Prostate gland (tissue), 2 donors: Measurements from ENCODE around the gene MSL1. TPM values are rescaled to one million over a fixed set of nuclear protein-coding genes. Genes with fewer than 3 reads are reported as not detected.

Experiments
- DNase-seq: peaks from one replicate; pipeline ENCODE4 v3.0.0-alpha.2; 2019; ENCODE audit warnings: low spot score
- H3K27ac ChIP-seq, 2 donors: fragments of 200-600 bp; sonication (generic); 2 replicates each; pipeline ENCODE4 v1.5.1; 2017 to 2019
- H3K27me3 ChIP-seq: fragments of 200-600 bp; sonication (generic); replicated peaks from 2 replicates; pipeline ENCODE4 v1.5.1; 2019; ENCODE audit not compliant: insufficient read depth
- H3K36me3 ChIP-seq, 2 donors: fragments of 200-600 bp; sonication (generic); 1 replicate in 1 of 2; 2 replicates in 1 of 2; pipeline versions ENCODE4 v1.5.1 to v1.8.1; 2017 to 2019
- H3K4me1 ChIP-seq: fragments of 200-600 bp; sonication (generic); replicated peaks from 2 replicates; pipeline ENCODE4 v1.5.1; 2019
- H3K4me3 ChIP-seq, 2 donors: fragments of 200-600 bp; sonication (generic); 2 replicates each; pipeline ENCODE4 v1.5.1; 2017 to 2019
- H3K9me3 ChIP-seq: fragments of 200-600 bp; sonication (generic); 2 replicates; pipeline ENCODE4 v1.5.1; 2017
- CTCF ChIP-seq, 4 experiments: fragments of 200-600 bp in 2 of 4; fragments of 450-650 bp in 2 of 4; sonication (generic) in 2 of 4; IDR thresholded peaks; 1 replicate in 3 of 4; 2 replicates in 1 of 4; pipeline ENCODE4 v1.5.1; 2016 to 2019; ENCODE audit warnings: antibody characterized with exemption in 4 of 4, mild to moderate bottlenecking in 2 of 4, moderate library complexity in 2 of 4
- POLR2A ChIP-seq: fragments of 450-650 bp; IDR thresholded peaks from one replicate; pipeline ENCODE4 v1.6.1; 2016; ENCODE audit warnings: antibody characterized with exemption, mild to moderate bottlenecking
- POLR2AphosphoS5 ChIP-seq: sonication (generic); formaldehyde crosslinking; IDR thresholded peaks from one replicate; pipeline ENCODE4 v1.6.1; 2017; ENCODE audit warnings: antibody characterized with exemption
- WGBS: methylation state at CpG from one replicate; pipeline ENCODE4 v1.1.5; 2018; 5-methylcytosine and 5-hydroxymethylcytosine counted together
- intact Hi-C: fragments of 100-400 bp; cut with DNase I; formaldehyde crosslinking; loops from one replicate; pipeline ENCODE4 v1.14.2; 2022
- total RNA-seq, 2 donors: library from RNA; depleted of rRNA; stranded (reverse); fragments of >200 nt; gene quantifications; one replicate each; pipeline ENCODE4 v1.1.0, GENCODE V29; 2016

Gene MSL1
- total RNA-seq, 2 donors from 2014 or later, result 77.0 to 112 TPM

- TF ChIP-seq POLR2A (no peak), CTCF (IDR thresholded peaks at IDR 0.05) (no peak), POLR2AphosphoS5 (no peak)
- 91% methylated on average over 2 of the region's 2 CpGs for WGBS
- peaks cover 0 to 18% of the 10 kb centered on the region in 2 donors for H3K36me3 ChIP-seq
- H3K9me3 ChIP-seq, result no peaks in the 10 kb centered on the region
- no peak overlapping the region for H3K27ac ChIP-seq
- DNase-seq, result no peak
- H3K4me1 ChIP-seq, result no peaks in the 10 kb centered on the region
- intact Hi-C loops, result no loop called here
- no peak overlapping the region for H3K4me3 ChIP-seq
- H3K27me3 ChIP-seq, result no peaks in the 10 kb centered on the region
Observed at GRCh38 chr17:40170325-40170724, 48.6 kb downstream of the MSL1 start.

DNA sequence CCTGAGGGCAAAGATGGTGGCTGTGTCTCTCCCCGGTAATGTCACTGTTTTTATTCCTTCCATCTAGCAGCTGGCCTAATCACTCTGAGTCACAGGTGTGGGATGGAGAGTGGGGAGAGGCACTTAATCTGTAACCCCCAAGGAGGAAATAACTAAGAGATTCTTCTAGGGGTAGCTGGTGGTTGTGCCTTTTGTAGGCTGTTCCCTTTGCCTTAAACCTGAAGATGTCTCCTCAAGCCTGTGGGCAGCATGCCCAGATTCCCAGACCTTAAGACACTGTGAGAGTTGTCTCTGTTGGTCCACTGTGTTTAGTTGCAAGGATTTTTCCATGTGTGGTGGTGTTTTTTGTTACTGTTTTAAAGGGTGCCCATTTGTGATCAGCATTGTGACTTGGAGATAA lies 50.0 kb downstream of the MSL1 start:
- intact Hi-C loops, result no loop called here

GRCh38 chr17:40173091-40173777 lies 51.5 kb downstream of the MSL1 start:
- no peak for DNase-seq
- 92% methylated on average over 4 of the region's 4 CpGs for WGBS
- no peaks in the 10 kb centered on the region for H3K27me3 ChIP-seq
- TF ChIP-seq POLR2A (no peak), CTCF (IDR thresholded peaks at IDR 0.05) (no peak), POLR2AphosphoS5 (no peak)
- no peak overlapping the region for H3K4me3 ChIP-seq
- no peak overlapping the region for H3K27ac ChIP-seq
- peaks cover 7% of the 10 kb centered on the region for H3K4me1 ChIP-seq
- H3K36me3 ChIP-seq, result peaks cover 0 to 9% of the 10 kb centered on the region in 2 donors
- no peaks in the 10 kb centered on the region for H3K9me3 ChIP-seq
- intact Hi-C loops, result no loop called here

More for the DNA sequence above, 50.0 kb downstream of the MSL1 start:
- no peak for DNase-seq
- Histone ChIP-seq H3K4me3 (no peak overlapping the region), H3K27me3 (no peaks in the 10 kb centered on the region), H3K36me3 (peaks cover 0 to 18% of the 10 kb centered on the region in 2 donors), H3K4me1 (peaks cover 3% of the 10 kb centered on the region), H3K9me3 (no peaks in the 10 kb centered on the region), H3K27ac (no peak overlapping the region)
- TF ChIP-seq POLR2AphosphoS5 (no peak), CTCF (IDR thresholded peaks at IDR 0.05) (no peak), POLR2A (no peak)
- 76% methylated on average over 1 of the region's 1 CpG for WGBS

DNA sequence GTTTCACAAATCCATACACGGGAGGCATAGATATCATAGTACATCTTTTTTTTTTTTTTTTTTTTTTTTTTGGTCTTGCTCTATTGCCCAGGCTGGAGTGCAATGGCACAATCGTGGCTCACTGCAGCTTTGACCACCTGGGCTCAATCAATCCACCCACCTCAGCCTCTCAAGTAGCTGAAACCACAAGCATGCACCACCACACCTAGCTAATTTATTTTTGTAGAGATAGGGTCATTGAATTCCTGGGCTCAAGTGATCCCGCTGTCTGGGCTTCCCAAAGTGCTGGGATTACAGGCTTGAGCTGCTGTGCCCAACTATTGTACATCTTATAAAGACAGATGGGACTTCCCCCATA lies 52.0 kb downstream of the MSL1 start:
- peaks cover 0 to 9% of the 10 kb centered on the region in 2 donors for H3K36me3 ChIP-seq
- no peak overlapping the region for H3K27ac ChIP-seq
- no peaks in the 10 kb centered on the region for H3K27me3 ChIP-seq
- H3K4me1 ChIP-seq, result peaks cover 7% of the 10 kb centered on the region
- H3K9me3 ChIP-seq, result no peaks in the 10 kb centered on the region
- H3K4me3 ChIP-seq, result no peak overlapping the region
- intact Hi-C loops, result no loop called here
- 57% methylated on average over 3 of the region's 3 CpGs for WGBS
- TF ChIP-seq CTCF (IDR thresholded peaks at IDR 0.05) (no peak), POLR2A (no peak), POLR2AphosphoS5 (no peak)
- no peak for DNase-seq

GRCh38 chr17:40174514-40174913 lies 52.7 kb downstream of the MSL1 start:
- intact Hi-C loops, result no loop called here
- no peaks in the 10 kb centered on the region for H3K9me3 ChIP-seq

More at GRCh38 chr17:40174514-40174913, 52.7 kb downstream of the MSL1 start:
- DNase-seq, result no peak
- Histone ChIP-seq H3K36me3 (peaks cover 0 to 9% of the 10 kb centered on the region in 2 donors), H3K27ac (no peak overlapping the region), H3K4me1 (peaks cover 7% of the 10 kb centered on the region), H3K4me3 (no peak overlapping the region), H3K27me3 (no peaks in the 10 kb centered on the region)
- WGBS, result 100% methylated on average over 1 of the region's 1 CpG
- no peak for TF ChIP-seq CTCF (IDR thresholded peaks at IDR 0.05)
- no peak for TF ChIP-seq POLR2A
- TF ChIP-seq POLR2AphosphoS5, result no peak
